NCI-H526 treated with DMSO at 0.1 percent for 48 hours (cell line): ENCODE measurements around the gene WDR1.

Experiments
- DNase-seq: peaks from one replicate; lab custom pipeline; 2025; lab: John Stamatoyannopoulos, UW

Gene WDR1

GRCh38 chr4:10113362-10114047 lies 3.1 kb downstream of the WDR1 start:
- DNase-seq = no peak

GRCh38 chr4:10112658-10113284 lies 3.8 kb downstream of the WDR1 start:
- DNase-seq = no peak

- no peak for DNase-seq
These were observed 5.4 kb downstream of the WDR1 start for GRCh38 chr4:10111067-10111801.

DNA sequence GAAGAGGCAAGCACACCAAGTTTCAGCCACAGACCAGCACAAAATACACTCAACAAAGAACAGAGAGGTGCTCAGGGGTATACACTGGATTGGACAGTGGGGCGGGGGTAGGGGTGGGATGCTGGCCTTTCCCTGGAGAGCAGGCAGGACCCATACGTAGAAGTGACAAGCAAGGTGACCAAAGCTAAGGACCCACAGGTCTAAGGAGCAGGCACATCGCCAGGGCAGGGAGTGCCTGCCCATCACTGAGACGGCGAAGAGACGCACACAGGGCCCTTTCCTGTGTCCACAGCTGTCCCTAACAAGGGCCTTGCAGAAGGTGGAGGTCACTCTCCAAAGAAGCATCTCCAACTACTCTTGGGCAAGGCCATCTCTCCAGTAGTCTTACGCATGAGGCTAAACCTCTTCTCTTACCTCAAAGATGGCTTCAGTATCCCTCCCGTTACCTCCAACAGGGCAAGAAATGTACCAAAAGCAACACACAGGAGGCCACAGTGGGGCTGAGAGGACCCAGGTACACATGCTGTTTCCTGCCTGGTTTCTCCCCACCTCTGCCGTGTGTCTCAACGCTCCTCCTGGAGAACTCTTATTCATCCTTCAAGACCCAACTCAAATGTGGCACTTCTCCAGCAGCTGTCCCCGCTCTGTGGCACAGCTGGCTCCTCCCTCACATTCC lies 6.5 kb downstream of the WDR1 start:
- no peak for DNase-seq

DNA sequence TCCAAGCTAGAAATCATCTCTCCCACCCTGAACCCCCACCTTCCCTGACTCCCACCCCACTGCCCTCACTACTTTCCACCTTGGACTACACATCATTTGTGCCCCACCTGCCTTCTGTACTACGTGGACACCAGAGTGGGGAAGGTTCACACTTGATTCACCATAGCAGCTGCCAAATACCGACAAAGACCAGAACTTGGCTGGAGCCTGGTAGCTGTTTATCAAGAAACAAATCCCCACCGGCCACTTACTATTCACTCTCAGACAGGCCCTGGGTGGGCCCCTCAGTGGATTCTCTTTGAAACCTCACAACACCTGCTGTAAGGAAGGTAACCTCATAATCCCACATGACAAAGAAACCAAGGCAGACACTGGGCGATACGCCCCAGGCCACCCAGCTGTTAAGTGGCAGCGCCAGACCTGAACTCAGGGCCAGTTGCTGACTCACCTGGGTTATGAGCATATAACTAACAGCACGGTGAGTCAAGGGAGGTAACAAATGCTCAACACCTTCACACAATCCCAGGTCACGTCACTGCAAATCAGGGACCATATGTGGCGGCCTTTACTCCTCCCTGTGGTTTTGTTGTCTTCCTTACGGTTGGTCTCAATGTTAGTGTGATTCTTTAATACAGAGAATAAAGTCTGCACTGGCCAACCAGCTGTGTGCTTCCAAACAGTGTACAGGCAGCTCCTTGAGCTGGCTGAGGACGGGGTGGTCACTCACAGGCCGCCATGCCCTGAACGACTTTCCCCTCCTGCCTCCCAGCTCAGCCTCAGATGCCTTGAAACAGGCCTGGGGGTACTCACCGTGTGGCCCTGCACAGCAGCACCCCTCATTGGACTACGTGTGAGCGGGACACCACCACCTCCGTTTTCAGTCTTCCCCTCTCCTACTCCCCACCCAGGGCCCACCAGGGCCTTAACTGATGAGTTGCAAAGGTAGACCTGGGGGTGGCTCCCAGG lies 7.5 kb downstream of the WDR1 start:
- DNase-seq = no peak

- DNase-seq = no peak
These were observed 8.2 kb downstream of the WDR1 start for GRCh38 chr4:10108391-10108790.

GRCh38 chr4:10107111-10108091 lies 9.2 kb downstream of the WDR1 start:
- no peak for DNase-seq

DNA sequence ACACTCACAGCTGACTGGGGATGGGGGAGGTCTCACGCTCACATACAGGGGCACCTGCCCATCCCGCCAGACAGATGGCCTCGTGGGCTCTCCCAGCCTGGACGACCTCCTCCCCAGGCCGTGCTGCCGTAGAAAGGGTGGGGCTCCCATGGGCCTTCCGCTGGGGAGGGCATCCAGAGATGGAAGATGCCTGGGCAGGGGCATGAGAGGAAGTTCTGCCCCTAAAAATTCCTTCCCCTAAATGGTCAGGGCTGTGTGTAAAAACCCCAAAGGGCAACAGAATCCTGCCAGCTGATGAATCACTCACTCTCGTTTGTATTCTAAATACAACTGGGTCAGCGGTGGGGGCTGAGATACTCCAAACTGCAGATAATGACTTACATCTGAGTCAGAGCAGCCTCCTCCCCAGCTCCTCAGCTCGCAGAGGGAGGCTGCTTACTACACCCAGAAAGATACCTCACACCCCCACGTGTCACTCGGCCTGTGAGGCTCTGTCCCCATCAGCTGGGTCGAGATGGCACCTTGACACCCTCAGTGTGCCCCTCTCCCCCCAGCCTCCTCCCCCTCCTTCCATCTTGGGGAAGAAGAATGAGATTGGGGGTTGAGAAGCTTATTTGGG lies 10.1 kb downstream of the WDR1 start:
- no peak for DNase-seq

- DNase-seq = no peak
These were observed 10.7 kb downstream of the WDR1 start for GRCh38 chr4:10105920-10106319.

DNA sequence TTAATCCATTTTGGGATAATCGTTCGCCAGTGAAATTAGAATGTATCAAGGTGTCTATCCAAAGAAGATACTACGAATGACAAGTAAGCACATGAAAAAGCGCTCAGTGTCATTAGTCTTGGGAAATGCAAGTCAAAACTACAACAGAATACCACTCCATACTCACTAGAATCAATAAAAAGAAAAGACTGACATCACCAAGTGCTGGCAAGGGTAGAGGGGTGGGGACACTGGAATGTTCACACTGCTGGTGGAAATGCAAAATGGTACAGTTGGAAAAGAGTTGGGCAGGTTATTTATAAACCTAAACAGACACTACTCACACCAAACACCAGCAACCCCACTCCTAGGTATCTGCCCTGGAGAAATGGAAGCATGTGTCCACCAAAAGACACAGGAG lies 11.2 kb downstream of the WDR1 start:
- no peak for DNase-seq

DNA sequence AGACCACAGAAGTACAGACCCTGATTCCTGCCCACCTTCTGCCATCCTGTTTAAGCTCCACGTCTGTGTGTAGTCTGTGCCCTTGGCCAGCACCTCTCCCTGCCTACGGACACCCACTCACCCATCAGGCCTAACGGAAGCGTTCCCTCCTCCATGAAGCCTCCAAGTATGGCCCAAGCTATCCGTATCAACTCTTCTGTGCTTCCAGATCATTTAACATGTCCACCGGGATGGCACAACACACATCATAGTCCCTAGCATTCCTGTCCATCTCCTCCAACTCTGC lies 11.7 kb downstream of the WDR1 start:
- no peak for DNase-seq

DNA sequence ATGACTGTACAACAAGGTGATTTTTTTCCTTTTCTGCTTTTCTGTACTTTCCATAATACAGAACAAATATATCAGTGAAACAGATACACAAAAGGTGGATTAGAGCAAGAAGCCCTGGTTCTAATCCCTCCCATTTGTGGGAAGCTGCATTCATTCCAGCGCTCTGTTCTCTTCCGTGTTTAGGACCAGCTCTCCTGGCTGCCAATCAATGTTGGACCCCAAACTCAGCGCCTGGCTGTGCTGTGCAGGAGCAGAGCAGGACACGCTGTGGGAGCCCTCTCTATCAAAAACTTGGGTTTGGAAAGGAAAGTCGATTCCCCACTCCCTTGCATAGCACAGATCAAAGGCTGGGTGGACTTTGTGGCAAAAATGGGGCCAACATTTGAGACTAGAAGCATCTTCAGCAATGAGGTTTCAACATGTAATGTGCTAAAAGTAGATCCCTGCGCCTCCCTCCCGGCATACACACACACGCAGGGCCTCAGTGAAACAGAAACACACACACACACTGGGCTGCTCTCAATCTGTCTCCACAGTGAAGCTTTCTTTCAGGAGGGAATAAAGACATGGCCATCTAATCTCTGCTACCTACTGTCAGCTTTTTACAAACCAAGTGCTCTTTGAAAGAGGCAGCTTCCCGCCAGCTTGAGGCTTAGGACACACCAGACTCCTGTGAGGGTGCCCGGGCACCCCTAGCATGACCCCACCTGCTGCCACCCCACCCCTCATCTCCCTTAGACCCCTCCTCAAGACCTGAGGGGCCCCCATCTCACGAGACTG lies 12.2 kb downstream of the WDR1 start:
- no peak for DNase-seq

- no peak for DNase-seq
These were observed 13.9 kb downstream of the WDR1 start for GRCh38 chr4:10102474-10103332.

DNA sequence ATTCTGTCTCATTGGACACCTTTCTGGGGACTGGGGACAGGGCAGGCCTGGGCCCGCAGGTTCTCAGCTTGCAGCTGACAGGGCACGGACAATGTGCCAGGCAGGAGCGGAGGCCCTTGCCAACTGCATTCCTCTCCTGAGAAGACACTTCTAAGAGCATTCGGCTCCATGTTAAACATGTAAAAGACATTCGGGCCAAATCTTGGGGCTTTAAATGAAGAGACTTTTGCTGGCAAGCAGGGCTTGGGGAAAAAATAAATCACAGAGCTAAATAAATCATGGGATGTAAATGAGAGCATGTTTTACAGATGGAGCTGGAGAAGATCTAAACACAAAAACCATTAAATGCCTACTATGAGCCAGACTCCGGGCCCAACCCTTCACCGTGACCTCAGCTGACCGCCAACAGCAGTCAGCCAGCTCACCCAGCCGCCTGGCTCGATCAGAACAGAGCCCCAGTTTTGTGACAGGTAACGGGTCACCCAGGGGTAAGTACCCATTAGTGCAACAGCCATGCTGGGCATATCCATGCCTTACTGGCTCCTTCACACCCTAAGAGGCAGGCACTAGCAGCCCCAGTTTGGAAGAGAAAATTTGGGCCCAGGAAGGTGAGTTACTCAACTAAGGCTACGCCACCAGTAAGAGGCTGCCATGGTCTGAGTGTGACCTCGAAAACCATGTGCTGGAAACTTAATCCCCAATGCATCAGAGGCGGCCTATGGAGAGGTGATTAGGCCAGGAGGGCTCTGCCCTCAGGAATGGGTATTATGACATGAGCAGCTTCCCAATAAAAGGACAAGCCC lies 14.7 kb downstream of the WDR1 start:
- DNase-seq = no peak

DNA sequence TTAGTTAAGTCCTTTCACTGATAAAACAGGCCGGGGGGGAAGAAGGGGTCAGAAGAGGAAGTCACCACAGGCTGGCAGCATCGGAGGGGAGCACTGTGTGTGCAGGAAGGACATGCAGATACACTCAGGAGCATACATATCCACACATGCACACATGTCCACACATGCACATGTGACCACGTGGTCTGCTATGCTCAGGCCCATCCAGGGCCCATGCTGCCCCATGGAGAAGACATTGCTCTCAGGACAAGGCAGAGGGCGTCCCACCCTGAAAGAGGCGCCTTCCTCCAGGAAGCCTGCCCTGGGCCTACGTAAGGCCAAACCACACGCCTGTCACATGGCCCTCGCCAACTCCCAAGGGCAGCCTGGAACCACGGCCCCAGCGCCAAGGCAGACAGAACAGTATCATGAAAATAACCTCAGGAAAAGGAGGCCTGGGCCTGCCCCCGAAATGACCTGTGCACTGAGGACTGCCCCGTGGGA lies 15.8 kb downstream of the WDR1 start:
- DNase-seq = no peak

DNA sequence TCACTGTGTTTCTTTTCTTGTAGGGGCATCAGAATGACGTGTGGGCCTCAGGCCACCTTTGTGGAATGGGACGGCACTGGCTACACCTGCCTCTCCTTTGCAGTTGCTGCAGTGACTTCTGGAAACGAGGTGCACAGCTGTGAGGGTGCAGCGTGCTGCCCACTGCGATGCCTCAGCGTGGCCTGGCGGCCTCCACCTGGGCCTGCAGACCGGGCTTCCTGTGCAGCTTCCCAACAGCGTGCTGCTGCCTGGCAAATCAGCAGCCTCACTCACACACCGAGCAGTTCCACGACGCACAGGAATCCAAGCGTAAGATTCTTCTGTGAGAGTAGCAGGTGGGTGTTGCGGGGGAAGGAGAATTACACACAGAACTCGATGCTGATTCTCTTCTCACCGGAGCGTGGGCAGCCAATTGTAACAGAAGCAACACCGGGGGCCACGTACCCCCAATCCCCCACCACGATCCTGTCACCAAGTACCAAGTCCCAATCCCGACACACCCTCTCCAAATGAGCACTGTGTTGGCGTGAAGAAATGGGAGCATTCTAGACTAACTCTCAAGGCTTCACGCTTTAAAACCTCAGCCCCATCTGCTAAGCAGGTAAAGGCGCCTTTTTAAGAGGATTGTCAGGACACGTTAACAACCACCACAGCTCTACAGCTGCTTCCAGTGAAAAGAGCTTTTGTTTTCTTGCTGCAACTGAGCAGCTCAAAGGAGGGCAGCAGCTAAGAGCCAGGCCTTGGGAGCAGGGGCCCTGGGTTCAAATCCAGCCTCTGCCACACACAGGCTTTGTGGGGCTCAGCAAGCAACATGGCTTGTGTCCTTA lies 16.9 kb downstream of the WDR1 start:
- DNase-seq = no peak
